OCI-LY7 (cell line): ENCODE measurements around the gene MCM6.

Experiments
- CTCF ChIP-seq: fragments of 200-600 bp; sonication (generic); conservative IDR thresholded peaks from 2 replicates; pipeline ENCODE4 v1.5.1; 2014; ENCODE audit warnings: mild to moderate bottlenecking, antibody characterized with exemption, low read length, moderate library complexity, mixed read lengths
- EZH2phosphoT487 ChIP-seq: fragments of 200-600 bp; sonication (generic); IDR thresholded peaks from 2 replicates; pipeline ENCODE4 v1.6.1; 2018; ENCODE audit warnings: low read depth, borderline replicate concordance, mild to moderate bottlenecking, mixed run types, antibody characterized with exemption, low read length, moderate library complexity, mixed read lengths

- no peak for TF ChIP-seq CTCF
- no peak for TF ChIP-seq EZH2phosphoT487
Observed at GRCh38 chr2:135894930-135895329, 18.7 kb upstream of the MCM6 start.
